ENCODE results near the gene IGSF8. TPM values are rescaled to one million over a fixed set of nuclear protein-coding genes. Genes with fewer than 3 reads are reported as not detected.

IGSF8 gene
- total RNA-seq, 3 donors from 2014 or later: 21.0 to 35.7 (median 24.5) TPM

DNA sequence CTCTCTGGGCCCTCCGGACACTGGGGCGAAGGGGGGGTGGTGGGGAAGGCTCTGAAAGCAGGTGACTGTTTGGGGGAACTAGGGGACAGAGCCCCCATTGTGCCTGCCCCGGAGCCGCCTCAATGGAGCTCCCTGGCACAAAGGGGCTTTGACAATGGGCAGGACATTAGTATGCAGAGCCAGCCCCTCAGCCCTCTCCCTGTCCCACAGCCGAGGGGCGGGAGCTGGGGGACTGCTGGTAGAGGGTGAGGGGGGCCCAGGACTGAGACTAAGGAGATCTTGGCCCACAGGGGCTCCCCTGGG is 36.2 kb downstream of the IGSF8 start:
- Histone ChIP-seq H3K4me3 (no peak overlapping the region), H3K9me3 (no peaks in the 10 kb centered on the region), H3K27ac (no peak overlapping the region), H3K4me1 (no peaks in the 10 kb centered on the region), H3K27me3 (peaks cover 0 to 11% of the 10 kb centered on the region in 2 donors), H3K36me3 (no peaks in the 10 kb centered on the region)
- TF ChIP-seq POLR2AphosphoS5 (IDR thresholded peaks at IDR 0.05) (no peak), POLR2A (IDR thresholded peaks at IDR 0.05) (no peak)
- TF ChIP-seq, protein P1, sequence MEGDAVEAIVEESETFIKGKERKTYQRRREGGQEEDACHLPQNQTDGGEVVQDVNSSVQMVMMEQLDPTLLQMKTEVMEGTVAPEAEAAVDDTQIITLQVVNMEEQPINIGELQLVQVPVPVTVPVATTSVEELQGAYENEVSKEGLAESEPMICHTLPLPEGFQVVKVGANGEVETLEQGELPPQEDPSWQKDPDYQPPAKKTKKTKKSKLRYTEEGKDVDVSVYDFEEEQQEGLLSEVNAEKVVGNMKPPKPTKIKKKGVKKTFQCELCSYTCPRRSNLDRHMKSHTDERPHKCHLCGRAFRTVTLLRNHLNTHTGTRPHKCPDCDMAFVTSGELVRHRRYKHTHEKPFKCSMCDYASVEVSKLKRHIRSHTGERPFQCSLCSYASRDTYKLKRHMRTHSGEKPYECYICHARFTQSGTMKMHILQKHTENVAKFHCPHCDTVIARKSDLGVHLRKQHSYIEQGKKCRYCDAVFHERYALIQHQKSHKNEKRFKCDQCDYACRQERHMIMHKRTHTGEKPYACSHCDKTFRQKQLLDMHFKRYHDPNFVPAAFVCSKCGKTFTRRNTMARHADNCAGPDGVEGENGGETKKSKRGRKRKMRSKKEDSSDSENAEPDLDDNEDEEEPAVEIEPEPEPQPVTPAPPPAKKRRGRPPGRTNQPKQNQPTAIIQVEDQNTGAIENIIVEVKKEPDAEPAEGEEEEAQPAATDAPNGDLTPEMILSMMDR (IDR thresholded peaks at IDR 0.05): no peak
- no peak for DNase-seq (ENCODE audit: low spot score in 2 of 2)
- intact Hi-C loops (cut with DNase I; ENCODE audit: low total_unique reads): loop anchor here (1.0 kb wide), 1 partner anchor 26 kb away; no protein-coding TSS in a partner anchor

- TF ChIP-seq POLR2A (IDR thresholded peaks at IDR 0.05) (no peak), POLR2AphosphoS5 (IDR thresholded peaks at IDR 0.05) (no peak)
- TF ChIP-seq, protein P1 (IDR thresholded peaks at IDR 0.05): no peak
- peak in 1 of 2 donors; percentile 70 for DNase-seq (ENCODE audit: low spot score in 2 of 2)
- peaks cover 0 to 11% of the 10 kb centered on the region in 2 donors for H3K27me3 ChIP-seq
- no peak overlapping the region for H3K27ac ChIP-seq
- H3K4me1 ChIP-seq: no peaks in the 10 kb centered on the region
- H3K9me3 ChIP-seq: no peaks in the 10 kb centered on the region
- intact Hi-C loops (cut with DNase I; ENCODE audit: low total_unique reads): loop anchor here (1.0 kb wide), 1 partner anchor 27 kb away; no protein-coding TSS in a partner anchor
- H3K4me3 ChIP-seq: no peak overlapping the region
- no peaks in the 10 kb centered on the region for H3K36me3 ChIP-seq
These were observed 36.8 kb downstream of the IGSF8 start for GRCh38 chr1:160061369-160062229.

DNA sequence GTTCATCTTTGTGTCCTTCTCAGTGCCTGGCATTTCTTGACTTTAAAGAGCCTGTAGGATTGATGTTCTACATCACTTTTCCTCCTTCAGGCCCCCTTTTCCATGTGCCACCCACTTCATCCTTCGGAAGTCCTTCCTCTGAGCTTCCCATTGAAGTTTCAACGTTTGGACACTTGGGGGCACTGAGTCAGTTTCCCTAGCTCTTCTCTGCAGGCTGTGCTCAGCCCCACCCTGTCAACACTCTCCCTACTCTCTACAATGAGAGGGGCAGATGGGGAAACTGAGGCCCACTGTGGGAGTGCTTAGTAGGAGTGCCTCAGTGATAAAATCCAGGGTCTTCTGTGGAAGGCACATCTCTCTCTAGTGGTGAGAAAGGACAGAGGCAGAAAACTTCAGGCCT is 40.3 kb downstream of the IGSF8 start:
- Histone ChIP-seq H3K36me3 (no peaks in the 10 kb centered on the region), H3K4me3 (no peak overlapping the region), H3K9me3 (no peaks in the 10 kb centered on the region), H3K4me1 (no peaks in the 10 kb centered on the region), H3K27me3 (peaks cover 0 to 7% of the 10 kb centered on the region in 2 donors), H3K27ac (no peak overlapping the region)
- DNase-seq (ENCODE audit: low spot score in 2 of 2): no peak
- TF ChIP-seq POLR2A (IDR thresholded peaks at IDR 0.05) (no peak), POLR2AphosphoS5 (IDR thresholded peaks at IDR 0.05) (no peak)
- TF ChIP-seq, protein P1 (IDR thresholded peaks at IDR 0.05): no peak
- intact Hi-C loops (cut with DNase I; ENCODE audit: low total_unique reads): no loop called here

DNA sequence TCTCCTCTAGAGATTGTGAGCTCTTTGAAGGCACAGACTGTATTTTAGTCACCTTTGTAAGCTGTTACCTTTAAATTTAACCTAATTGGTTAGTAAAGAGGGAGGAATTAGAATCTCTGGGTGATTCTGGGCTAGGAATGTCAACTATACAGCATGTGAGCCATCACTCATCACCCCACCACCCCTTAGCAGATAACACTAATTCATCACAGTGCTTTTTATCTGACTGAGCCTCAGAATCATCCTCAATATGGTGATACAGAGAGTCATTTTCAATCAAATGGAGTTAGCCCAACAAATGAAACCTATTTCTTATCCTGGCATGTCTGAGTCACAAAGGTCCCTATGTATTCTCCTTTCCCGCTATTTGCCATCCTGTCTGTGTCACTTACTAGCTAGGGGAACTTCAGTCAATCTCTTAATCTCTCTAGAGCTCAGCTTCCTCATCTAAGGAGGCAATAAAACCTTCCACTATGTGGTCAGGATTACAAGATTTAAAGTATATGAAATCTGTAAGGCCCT is 41.7 kb downstream of the IGSF8 start:
- no peak for DNase-seq (ENCODE audit: low spot score in 2 of 2)
- Histone ChIP-seq H3K4me3 (no peak overlapping the region), H3K27me3 (no peaks in the 10 kb centered on the region), H3K9me3 (no peaks in the 10 kb centered on the region), H3K36me3 (no peaks in the 10 kb centered on the region), H3K4me1 (no peaks in the 10 kb centered on the region), H3K27ac (no peak overlapping the region)
- intact Hi-C loops (cut with DNase I; ENCODE audit: low total_unique reads): loop anchor here (1.0 kb wide), 1 partner anchor 39 kb away; no protein-coding TSS in a partner anchor
- TF ChIP-seq POLR2AphosphoS5 (IDR thresholded peaks at IDR 0.05): no peak
- TF ChIP-seq, protein P1 (IDR thresholded peaks at IDR 0.05): no peak
- TF ChIP-seq POLR2A (IDR thresholded peaks at IDR 0.05): no peak
